ENCODE results near the gene RNASE7.

RNASE7 gene

GRCh38 chr14:21020977-21021545 is 21.1 kb upstream of the RNASE7 start (continued):
- TF ChIP-seq, protein P1, sequence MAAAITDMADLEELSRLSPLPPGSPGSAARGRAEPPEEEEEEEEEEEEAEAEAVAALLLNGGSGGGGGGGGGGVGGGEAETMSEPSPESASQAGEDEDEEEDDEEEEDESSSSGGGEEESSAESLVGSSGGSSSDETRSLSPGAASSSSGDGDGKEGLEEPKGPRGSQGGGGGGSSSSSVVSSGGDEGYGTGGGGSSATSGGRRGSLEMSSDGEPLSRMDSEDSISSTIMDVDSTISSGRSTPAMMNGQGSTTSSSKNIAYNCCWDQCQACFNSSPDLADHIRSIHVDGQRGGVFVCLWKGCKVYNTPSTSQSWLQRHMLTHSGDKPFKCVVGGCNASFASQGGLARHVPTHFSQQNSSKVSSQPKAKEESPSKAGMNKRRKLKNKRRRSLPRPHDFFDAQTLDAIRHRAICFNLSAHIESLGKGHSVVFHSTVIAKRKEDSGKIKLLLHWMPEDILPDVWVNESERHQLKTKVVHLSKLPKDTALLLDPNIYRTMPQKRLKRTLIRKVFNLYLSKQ (tag by site-specific recombination; IDR thresholded peaks at IDR 0.05; ENCODE audit: borderline replicate concordance), result no peak
- TF ChIP-seq ZNF544 (tag by site-specific recombination; IDR thresholded peaks at IDR 0.05) (no peak), BCL11A (tag by site-specific recombination; IDR thresholded peaks at IDR 0.05; ENCODE audit: low read depth) (no peak), KLF9 (tag by site-specific recombination; IDR thresholded peaks at IDR 0.05; ENCODE audit: low read depth) (no peak), GLI2 (tag by site-specific recombination; IDR thresholded peaks at IDR 0.05; ENCODE audit: borderline replicate concordance, low read depth) (no peak), ZNF138 (tag by site-specific recombination; IDR thresholded peaks at IDR 0.05; ENCODE audit: borderline replicate concordance) (no peak)

DNA sequence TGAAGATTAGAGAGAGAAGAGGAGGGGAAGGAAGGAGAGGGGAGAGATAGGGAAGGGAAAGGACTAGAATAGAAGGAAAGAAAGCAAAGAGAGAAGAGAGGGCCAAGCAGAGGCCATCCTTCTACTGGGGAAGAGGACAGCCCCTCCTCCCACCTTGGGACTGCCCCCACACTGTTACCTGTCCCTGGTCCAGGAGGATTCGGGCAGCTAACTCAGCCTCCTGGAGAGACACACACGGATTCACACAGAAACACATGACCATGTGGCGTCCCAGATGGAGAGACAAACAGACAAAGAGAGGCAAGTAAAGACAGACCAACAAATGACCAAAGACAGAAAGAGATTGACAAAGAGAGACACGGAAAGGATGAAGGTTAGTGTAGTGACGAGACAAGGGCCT is 19.5 kb upstream of the RNASE7 start:
- CTCF ChIA-PET, result interaction anchor here (0.6 to 1.6 kb wide), 5 partner anchors 8 to 153 kb away, joined by 3 to 6 read pairs (median 4); no protein-coding TSS in a partner anchor
- no peaks in the 10 kb centered on the region for H3K9me3 ChIP-seq (ENCODE audit: control insufficient read depth, insufficient read depth, low read depth, low read length)
- no peak overlapping the region for H3K27ac ChIP-seq (ENCODE audit: extremely low read depth, low read depth, low read length)
- TF ChIP-seq SP3 (tag by site-specific recombination; IDR thresholded peaks at IDR 0.05) (no peak), ZNF391 (tag by site-specific recombination; IDR thresholded peaks at IDR 0.05; ENCODE audit: borderline replicate concordance, low read depth) (no peak), ZFHX2 (tag by site-specific recombination; conservative IDR thresholded peaks at IDR 0.05) (no peak), ZNF214 (tag by site-specific recombination; IDR thresholded peaks at IDR 0.05; ENCODE audit: borderline replicate concordance) (no peak), YY2 (tag by site-specific recombination; IDR thresholded peaks at IDR 0.05) (no peak)
- H3K36me3 ChIP-seq (ENCODE audit: control insufficient read depth in 2 of 2, insufficient read depth in 1 of 2, low read length in 2 of 2), result peaks cover 0 to 43% of the 10 kb centered on the region in 2 experiments; a peak in 2 of 3 replicates
- peaks cover 10% of the 10 kb centered on the region; the same call in 1 of the 2 replicates for H3K4me1 ChIP-seq (ENCODE audit: control insufficient read depth, insufficient read depth, low read length)
- no peak overlapping the region for H3K4me3 ChIP-seq (ENCODE audit: low read depth, low read length)
- POLR2A ChIA-PET, result no interaction called here

DNA sequence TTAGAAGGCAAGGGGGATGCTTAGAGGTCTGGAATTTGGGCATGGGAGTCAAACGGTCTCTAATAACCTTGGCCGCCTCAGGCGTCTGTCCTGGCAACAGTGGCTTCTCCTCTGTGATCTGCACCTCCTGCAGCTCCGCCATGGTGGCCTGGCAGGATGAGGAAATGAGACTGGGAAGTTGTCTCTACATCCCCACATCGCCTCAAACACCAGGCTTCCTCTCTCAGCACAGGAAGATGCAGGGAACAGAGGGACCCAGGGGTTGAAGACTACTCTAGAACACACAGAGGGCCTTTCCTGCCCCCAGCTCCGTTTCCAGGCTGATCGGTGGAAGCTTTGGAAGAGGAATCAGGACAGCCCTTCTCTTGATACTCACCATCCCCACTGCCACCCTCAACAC is 19.0 kb upstream of the RNASE7 start:
- no peak overlapping the region for H3K4me3 ChIP-seq (ENCODE audit: low read depth, low read length)
- peaks cover 0 to 38% of the 10 kb centered on the region in 2 experiments; a peak in 2 of 3 replicates for H3K36me3 ChIP-seq (ENCODE audit: control insufficient read depth in 2 of 2, insufficient read depth in 1 of 2, low read length in 2 of 2)
- POLR2A ChIA-PET, result no interaction called here
- H3K4me1 ChIP-seq (ENCODE audit: control insufficient read depth, insufficient read depth, low read length), result peaks cover 10% of the 10 kb centered on the region; the same call in 1 of the 2 replicates
- no peaks in the 10 kb centered on the region for H3K9me3 ChIP-seq (ENCODE audit: control insufficient read depth, insufficient read depth, low read depth, low read length)
- CTCF ChIA-PET, result interaction anchor here (0.6 to 1.7 kb wide), 8 partner anchors 9 to 154 kb away, joined by 3 to 6 read pairs (median 4); no protein-coding TSS in a partner anchor
- no peak overlapping the region for H3K27ac ChIP-seq (ENCODE audit: extremely low read depth, low read depth, low read length)
- no peak for TF ChIP-seq ZNF292 (tag by site-specific recombination; IDR thresholded peaks at IDR 0.05; ENCODE audit: borderline replicate concordance, low read depth)
- TF ChIP-seq, protein P1 (tag by site-specific recombination; IDR thresholded peaks at IDR 0.05; ENCODE audit: borderline replicate concordance), result no peak
- TF ChIP-seq ZNF114 (tag by site-specific recombination; IDR thresholded peaks at IDR 0.05), result no peak
- no peak for TF ChIP-seq ZBTB11 (tag by site-specific recombination; conservative IDR thresholded peaks at IDR 0.05; ENCODE audit: low read depth)
- no peak for TF ChIP-seq ZNF585B (tag by site-specific recombination; IDR thresholded peaks at IDR 0.05)
- no peak for TF ChIP-seq ZNF335 (tag by site-specific recombination; conservative IDR thresholded peaks at IDR 0.05)
- TF ChIP-seq FEZF1 (tag by site-specific recombination; IDR thresholded peaks at IDR 0.05), result no peak
- no peak for TF ChIP-seq PRDM1 (tag by site-specific recombination; IDR thresholded peaks at IDR 0.05)
- TF ChIP-seq ZFP37 (tag by site-specific recombination; IDR thresholded peaks at IDR 0.05), result no peak
- no peak for TF ChIP-seq ZNF658 (tag by site-specific recombination; IDR thresholded peaks at IDR 0.05)
- TF ChIP-seq GLIS1 (tag by site-specific recombination; IDR thresholded peaks at IDR 0.05), result no peak
- no peak for TF ChIP-seq ZNF416 (tag by site-specific recombination; IDR thresholded peaks at IDR 0.05)
- TF ChIP-seq ZNF133 (tag by site-specific recombination; IDR thresholded peaks at IDR 0.05), result no peak
- TF ChIP-seq ZNF48 (tag by site-specific recombination; IDR thresholded peaks at IDR 0.05), result no peak

All from HEK293 (cell line).